GM21529 (cell line): ENCODE measurements around the gene LDLRAD4.

Experiments
- ATAC-seq: cut with Tn5 transposase; IDR thresholded peaks from one replicate; pipeline ENCODE4 v1.9.1; 2021; ENCODE audit not compliant: unreplicated experiment

The LDLRAD4 gene

GRCh38 chr18:13499803-13500202, 281.2 kb downstream of the LDLRAD4 start:
- ATAC-seq: no peak

- ATAC-seq: no peak
These were observed 281.8 kb downstream of the LDLRAD4 start for GRCh38 chr18:13500227-13500865.

- ATAC-seq: no peak
These were observed 282.4 kb downstream of the LDLRAD4 start for GRCh38 chr18:13500869-13501542.

GRCh38 chr18:13501543-13501887, 283.0 kb downstream of the LDLRAD4 start:
- ATAC-seq: no peak

GRCh38 chr18:13501891-13502290, 283.3 kb downstream of the LDLRAD4 start:
- ATAC-seq: peak; percentile 99

GRCh38 chr18:13502585-13502984, 284.0 kb downstream of the LDLRAD4 start:
- ATAC-seq: no peak

GRCh38 chr18:13503836-13504235, 285.3 kb downstream of the LDLRAD4 start:
- ATAC-seq: no peak

- ATAC-seq: no peak
These were observed 287.3 kb downstream of the LDLRAD4 start for GRCh38 chr18:13505780-13506345.

GRCh38 chr18:13510594-13510993, 292.0 kb downstream of the LDLRAD4 start:
- ATAC-seq: no peak

GRCh38 chr18:13511961-13512577, 293.5 kb downstream of the LDLRAD4 start:
- no peak for ATAC-seq

- no peak for ATAC-seq
These were observed 294.5 kb downstream of the LDLRAD4 start for GRCh38 chr18:13513021-13513420.

GRCh38 chr18:13513481-13513880, 294.9 kb downstream of the LDLRAD4 start:
- ATAC-seq: no peak

GRCh38 chr18:13514558-13514957, 296.0 kb downstream of the LDLRAD4 start:
- no peak for ATAC-seq

GRCh38 chr18:13516855-13517254, 298.3 kb downstream of the LDLRAD4 start:
- ATAC-seq: no peak

- no peak for ATAC-seq
These were observed 298.8 kb downstream of the LDLRAD4 start for GRCh38 chr18:13517369-13517768.

- ATAC-seq: no peak
These were observed 299.8 kb downstream of the LDLRAD4 start for GRCh38 chr18:13518382-13518781.

- ATAC-seq: no peak
These were observed 301.7 kb downstream of the LDLRAD4 start for GRCh38 chr18:13520306-13520705.

- no peak for ATAC-seq
These were observed 302.2 kb downstream of the LDLRAD4 start for GRCh38 chr18:13520741-13521140.

GRCh38 chr18:13521418-13521817, 302.9 kb downstream of the LDLRAD4 start:
- no peak for ATAC-seq

- no peak for ATAC-seq
These were observed 303.7 kb downstream of the LDLRAD4 start for GRCh38 chr18:13522256-13522655.

- no peak for ATAC-seq
These were observed 304.5 kb downstream of the LDLRAD4 start for GRCh38 chr18:13522861-13523660.
